Suprapubic skin (tissue), 4 donors: Measurements from ENCODE around the gene IP6K2. TPM values are rescaled to one million over a fixed set of nuclear protein-coding genes. Genes with fewer than 3 reads are reported as not detected.
"Not testable (repeated sequence)": the region's sequence is repeated elsewhere in the genome, so short reads cannot be mapped to it uniquely, and the experiment has no call there.

Experiments
- DNase-seq, 2 donors: peaks; one replicate each; pipeline ENCODE4 v3.0.0-alpha.2; 2019; ENCODE audit warnings: low spot score in 2 of 2
- H3K27ac ChIP-seq: fragments of 200-600 bp; sonication (generic); one replicate; pipeline ENCODE4 v1.5.1; 2019
- H3K27me3 ChIP-seq: fragments of 200-600 bp; sonication (generic); one replicate; pipeline ENCODE4 v1.5.1; 2019
- H3K36me3 ChIP-seq: fragments of 200-600 bp; sonication (generic); one replicate; pipeline ENCODE4 v1.5.1; 2019
- H3K4me1 ChIP-seq: fragments of 200-600 bp; sonication (generic); one replicate; pipeline ENCODE4 v1.5.1; 2019
- H3K4me3 ChIP-seq: fragments of 200-600 bp; sonication (generic); one replicate; pipeline ENCODE4 v1.5.1; 2019; ENCODE audit warnings: mild to moderate bottlenecking
- H3K9me3 ChIP-seq: fragments of 200-600 bp; sonication (generic); one replicate; pipeline ENCODE4 v1.5.1; 2019
- EP300 ChIP-seq: sonication (generic); formaldehyde crosslinking; IDR thresholded peaks from one replicate; pipeline ENCODE4 v1.6.1; 2017; ENCODE audit warnings: antibody characterized with exemption
- POLR2A ChIP-seq, 2 donors: fragments of 450-650 bp; IDR thresholded peaks; one replicate each; pipeline ENCODE4 v1.6.1; 2017; ENCODE audit warnings: antibody characterized with exemption in 2 of 2, mild to moderate bottlenecking in 2 of 2, moderate library complexity in 2 of 2
- POLR2AphosphoS5 ChIP-seq, 3 donors: sonication (generic); formaldehyde crosslinking; IDR thresholded peaks; one replicate each; pipeline ENCODE4 v1.6.1; 2017; ENCODE audit warnings: antibody characterized with exemption in 3 of 3
- WGBS: methylation state at CpG from one replicate; pipeline ENCODE4 v1.1.5; 2018; 5-methylcytosine and 5-hydroxymethylcytosine counted together
- total RNA-seq, 4 donors: library from RNA; depleted of rRNA; stranded (reverse); fragments of >200 nt; gene quantifications; one replicate each; pipeline ENCODE4 v1.1.0, GENCODE V29; 2016
- TF ChIP-seq, protein P1 (sequence below), 2 donors: fragments of 200-600 bp in 1 of 2; fragments of 450-650 bp in 1 of 2; sonication (generic) in 1 of 2; IDR thresholded peaks; one replicate each; pipeline ENCODE4 v1.5.1; 2016 to 2019; ENCODE audit warnings: antibody characterized with exemption in 2 of 2, mild to moderate bottlenecking in 1 of 2, moderate library complexity in 1 of 2

The IP6K2 gene
- total RNA-seq: 100 to 1,000 TPM; 169 to 269 (median 246) TPM

DNA sequence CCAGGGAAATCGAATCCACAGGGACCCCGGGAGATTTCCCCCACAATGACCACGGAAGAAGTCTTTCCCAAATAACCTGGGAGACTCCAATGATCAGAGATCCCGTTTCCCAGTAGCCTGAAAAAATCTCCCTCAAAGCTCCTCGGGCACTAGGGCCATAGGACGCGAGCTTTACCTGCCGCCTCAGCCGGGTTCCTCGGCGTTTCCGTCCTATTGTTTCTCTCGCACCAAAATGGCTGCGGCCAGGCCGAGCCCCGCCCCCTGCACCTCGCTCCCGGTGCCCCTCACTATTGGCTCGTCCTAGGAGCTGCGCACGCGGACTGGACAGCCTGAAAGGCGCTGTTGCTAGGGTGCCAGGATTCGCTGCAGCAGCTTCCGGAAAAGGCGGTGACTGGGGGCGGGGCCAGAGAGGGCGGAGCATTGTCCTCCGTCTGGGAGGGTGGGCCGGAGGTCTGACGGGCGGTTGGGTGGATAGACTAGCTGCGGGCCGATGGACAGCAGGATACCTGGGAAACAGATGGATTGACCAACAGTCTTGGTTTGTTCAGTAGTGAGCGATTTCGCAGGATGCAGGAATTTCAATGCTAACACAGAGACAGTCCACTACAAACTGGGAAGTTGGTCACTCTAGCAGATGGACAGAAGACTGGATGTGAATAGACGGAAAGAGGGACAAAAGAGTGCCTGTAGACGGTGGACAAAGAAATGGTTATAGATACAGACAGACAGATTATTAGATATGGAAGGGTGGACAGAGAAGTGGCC is at the start of gene IP6K2:
Gene IP6K2 (minus strand): TSS at position 240 of the 765 bp plus-strand sequence. CDS start 21,930 bp downstream, outside the sequence.
- peaks cover 38% of the 10 kb centered on the region for H3K4me1 ChIP-seq
- peak; percentile 47 to 86 for TF ChIP-seq POLR2A (IDR thresholded peaks at IDR 0.05)
- no peak for TF ChIP-seq EP300
- TF ChIP-seq POLR2AphosphoS5 (IDR thresholded peaks at IDR 0.05): peak; percentile 71 to 87 (median 79)
- peaks cover 6% of the 10 kb centered on the region for H3K36me3 ChIP-seq
- H3K4me3 ChIP-seq: peak within 1 kb of the TSS; percentile 74
- H3K9me3 ChIP-seq: no peaks in the 10 kb centered on the region
- H3K27ac ChIP-seq: peak within 1 kb of the TSS; percentile 89
- WGBS: 6% methylated on average over 18 of the region's 38 CpGs
- peak; percentile 99 for DNase-seq
- H3K27me3 ChIP-seq: no peaks in the 10 kb centered on the region

GRCh38 chr3:48765376-48765775 is 48.4 kb upstream of the IP6K2 start:
- 33% methylated on average over 1 of the region's 1 CpG for WGBS
- Histone ChIP-seq H3K9me3 (no peaks in the 10 kb centered on the region), H3K4me3 (no peak overlapping the region), H3K4me1 (no peaks in the 10 kb centered on the region), H3K27ac (no peak overlapping the region), H3K27me3 (no peaks in the 10 kb centered on the region), H3K36me3 (peaks cover 52% of the 10 kb centered on the region)
- no peak for DNase-seq
- TF ChIP-seq, protein P1, sequence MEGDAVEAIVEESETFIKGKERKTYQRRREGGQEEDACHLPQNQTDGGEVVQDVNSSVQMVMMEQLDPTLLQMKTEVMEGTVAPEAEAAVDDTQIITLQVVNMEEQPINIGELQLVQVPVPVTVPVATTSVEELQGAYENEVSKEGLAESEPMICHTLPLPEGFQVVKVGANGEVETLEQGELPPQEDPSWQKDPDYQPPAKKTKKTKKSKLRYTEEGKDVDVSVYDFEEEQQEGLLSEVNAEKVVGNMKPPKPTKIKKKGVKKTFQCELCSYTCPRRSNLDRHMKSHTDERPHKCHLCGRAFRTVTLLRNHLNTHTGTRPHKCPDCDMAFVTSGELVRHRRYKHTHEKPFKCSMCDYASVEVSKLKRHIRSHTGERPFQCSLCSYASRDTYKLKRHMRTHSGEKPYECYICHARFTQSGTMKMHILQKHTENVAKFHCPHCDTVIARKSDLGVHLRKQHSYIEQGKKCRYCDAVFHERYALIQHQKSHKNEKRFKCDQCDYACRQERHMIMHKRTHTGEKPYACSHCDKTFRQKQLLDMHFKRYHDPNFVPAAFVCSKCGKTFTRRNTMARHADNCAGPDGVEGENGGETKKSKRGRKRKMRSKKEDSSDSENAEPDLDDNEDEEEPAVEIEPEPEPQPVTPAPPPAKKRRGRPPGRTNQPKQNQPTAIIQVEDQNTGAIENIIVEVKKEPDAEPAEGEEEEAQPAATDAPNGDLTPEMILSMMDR (IDR thresholded peaks at IDR 0.05): peak; percentile 19 to 27
- TF ChIP-seq POLR2AphosphoS5 (IDR thresholded peaks at IDR 0.05): no peak

DNA sequence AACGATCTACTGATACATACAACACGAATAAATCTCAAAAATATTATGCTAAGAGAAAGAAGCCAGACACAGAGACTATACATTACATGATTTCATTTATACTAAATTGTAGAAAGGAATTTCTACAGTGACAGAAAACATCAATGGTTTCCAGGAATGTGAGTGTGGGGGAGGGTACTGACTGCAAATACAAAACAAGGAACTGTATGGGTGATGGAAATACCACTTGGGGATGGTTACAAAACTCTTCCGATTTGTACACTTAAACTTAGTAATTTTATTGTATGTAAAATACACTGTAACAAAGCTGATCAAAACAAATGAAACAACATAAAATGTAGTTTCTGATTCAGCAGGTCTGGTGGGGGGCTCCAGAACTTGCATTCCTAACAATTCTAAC is 45.8 kb upstream of the IP6K2 start:
- 77% methylated on average over 3 of the region's 3 CpGs for WGBS
- TF ChIP-seq, protein P1 (IDR thresholded peaks at IDR 0.05): no peak
- no peak for TF ChIP-seq POLR2AphosphoS5 (IDR thresholded peaks at IDR 0.05)
- no peak for TF ChIP-seq POLR2A (IDR thresholded peaks at IDR 0.05)
- no peak for TF ChIP-seq EP300
- H3K36me3 ChIP-seq: peaks cover 37% of the 10 kb centered on the region
- no peak overlapping the region for H3K27ac ChIP-seq
- no peaks in the 10 kb centered on the region for H3K4me1 ChIP-seq
- H3K27me3 ChIP-seq: no peaks in the 10 kb centered on the region
- no peak overlapping the region for H3K4me3 ChIP-seq
- no peaks in the 10 kb centered on the region for H3K9me3 ChIP-seq
- no peak for DNase-seq

GRCh38 chr3:48759991-48760540 is 43.0 kb upstream of the IP6K2 start:
- not testable (repeated sequence) for H3K27ac ChIP-seq, H3K4me1 ChIP-seq, H3K27me3 ChIP-seq, DNase-seq, H3K9me3 ChIP-seq, H3K4me3 ChIP-seq
- WGBS: 94% methylated on average over 5 of the region's 5 CpGs
- H3K36me3 ChIP-seq: peaks cover 32% of the 10 kb centered on the region

DNA sequence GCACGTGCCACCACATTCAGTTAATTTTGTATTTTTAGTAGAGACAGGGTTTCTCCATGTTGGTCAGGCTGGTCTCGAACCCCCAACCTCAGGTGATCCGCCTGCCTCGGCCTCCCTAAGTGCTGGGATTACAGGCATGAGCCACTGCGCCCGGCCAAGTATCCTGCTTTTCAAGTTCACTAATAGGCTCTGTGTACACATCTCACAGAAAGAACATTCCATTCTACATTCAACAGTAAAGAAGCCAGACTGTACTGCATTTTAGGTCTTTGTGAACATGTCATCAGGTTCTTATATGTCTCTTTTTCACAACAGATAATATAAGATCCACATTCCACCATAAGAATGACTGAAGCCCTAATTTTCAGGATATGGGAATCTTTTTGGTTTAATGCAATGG is 42.5 kb upstream of the IP6K2 start:
- DNase-seq, H3K27me3 ChIP-seq, H3K27ac ChIP-seq, H3K4me3 ChIP-seq, H3K9me3 ChIP-seq, H3K4me1 ChIP-seq: not testable (repeated sequence)
- 94% methylated on average over 6 of the region's 6 CpGs for WGBS
- peaks cover 26% of the 10 kb centered on the region for H3K36me3 ChIP-seq

GRCh38 chr3:48759071-48759470 is 42.0 kb upstream of the IP6K2 start:
- no peaks in the 10 kb centered on the region for H3K27me3 ChIP-seq
- no peak for DNase-seq
- H3K36me3 ChIP-seq: peaks cover 22% of the 10 kb centered on the region
- no peak overlapping the region for H3K27ac ChIP-seq
- no peaks in the 10 kb centered on the region for H3K9me3 ChIP-seq
- no peak overlapping the region for H3K4me3 ChIP-seq
- TF ChIP-seq, protein P1 (IDR thresholded peaks at IDR 0.05): no peak
- no peak for TF ChIP-seq POLR2AphosphoS5 (IDR thresholded peaks at IDR 0.05)
- TF ChIP-seq POLR2A (IDR thresholded peaks at IDR 0.05): no peak
- no peak for TF ChIP-seq EP300
- 93% methylated on average over 4 of the region's 4 CpGs for WGBS
- H3K4me1 ChIP-seq: no peaks in the 10 kb centered on the region
